ENCODE measurements around the gene SCYGR2. TPM values are rescaled to one million over a fixed set of nuclear protein-coding genes. Genes with fewer than 3 reads are reported as not detected.

SCYGR2 gene
- total RNA-seq, 1 experiment from 2014 or later: not detected

- Histone ChIP-seq H3K23me2 (ENCODE audit: insufficient read length, low read depth, low read length, poor library complexity, severe bottlenecking) (no peaks in the 10 kb centered on the region), H4K91ac (ENCODE audit: insufficient read length, low read depth, low read length) (no peak overlapping the region), H4K8ac (replicated peaks; ENCODE audit: insufficient read length, low read depth, low read length) (no peak overlapping the region), H4K5ac (ENCODE audit: insufficient read length, low read depth, low read length) (no peak overlapping the region), H2AK5ac (ENCODE audit: insufficient read length, low read length) (no peak overlapping the region), H4K20me1 (ENCODE audit: control insufficient read depth, insufficient read depth, insufficient read length) (no peaks in the 10 kb centered on the region), H2AFZ (ENCODE audit: low read length) (no peak overlapping the region), H3K18ac (ENCODE audit: insufficient read length, low read depth, low read length) (no peak overlapping the region), H3K4ac (ENCODE audit: low read depth, low read length) (no peak overlapping the region), H3K9me3 (ENCODE audit: control insufficient read depth, low read depth, low read length) (no peaks in the 10 kb centered on the region), H2BK12ac (ENCODE audit: insufficient read length, low read depth, low read length) (no peak overlapping the region), H2BK120ac (ENCODE audit: low read depth, low read length, poor library complexity, severe bottlenecking) (no peak overlapping the region), H3K23ac (ENCODE audit: insufficient read length, low read depth, low read length) (no peak overlapping the region), H3K27ac (ENCODE audit: insufficient read length, low read depth, low read length) (no peak overlapping the region), H3K79me2 (ENCODE audit: insufficient read depth, low read length) (no peaks in the 10 kb centered on the region), H3K4me1 (ENCODE audit: insufficient read depth, low read length) (0 out of 2 replicates have a peak, but pooled peaks cover 5% of the 10 kb centered on the region), H3K9ac (ENCODE audit: extremely low read depth, insufficient read length, low read length) (no peak overlapping the region), H3K79me1 (ENCODE audit: insufficient read depth, low read depth, low read length, poor library complexity, severe bottlenecking) (no peaks in the 10 kb centered on the region), H2BK5ac (ENCODE audit: insufficient read length, low read length) (no peak overlapping the region), H2BK15ac (ENCODE audit: low read depth, low read length) (no peak overlapping the region), H3K27me3 (ENCODE audit: insufficient read depth, low read length) (no peaks in the 10 kb centered on the region; the same call in 1 of the 2 replicates), H3T11ph (ENCODE audit: low read length) (no peak overlapping the region), H3K14ac (ENCODE audit: insufficient read depth, low read length) (no peak overlapping the region), H3K56ac (ENCODE audit: insufficient read length, low read depth, low read length) (no peak overlapping the region), H2BK20ac (ENCODE audit: low read depth, low read length, poor library complexity, severe bottlenecking) (no peak overlapping the region), H3K4me2 (ENCODE audit: insufficient read depth, insufficient read length, low read length) (no peak overlapping the region)
- no peak for TF ChIP-seq CTCF (conservative IDR thresholded peaks at IDR 0.05)
- Mint-ChIP-seq H3K27ac (no peak overlapping the region), H3K9me3 (no peaks in the 10 kb centered on the region; a peak in 1 of 5 replicates), H3K4me1 (peaks cover 20 to 21% of the 10 kb centered on the region in 2 experiments), H3K27me3 (ENCODE audit: low read depth) (peaks cover 8% of the 10 kb centered on the region), H3K36me3 (ENCODE audit: insufficient read depth in 1 of 3, low read depth in 3 of 3) (no peaks in the 10 kb centered on the region), H3K4me3 (no peak overlapping the region)
- DNase-seq: no peak
- no CpG with 5 or more reads among the region's 4 CpGs for WGBS (ENCODE audit: extremely low coverage, insufficient read length, low lambda C conversion rate)
Observed at GRCh38 chr2:227615181-227615580, 16.5 kb downstream of the SCYGR2 start.

Data from H9 (cell line).